SJCRH30 (cell line): Measurements from ENCODE around the gene CAPN15. TPM values are rescaled to one million over a fixed set of nuclear protein-coding genes. Genes with fewer than 3 reads are reported as not detected.

Source experiments
- DNase-seq, 2 experiments: peaks; one replicate each; pipeline ENCODE4 v3.0.0-alpha.2; 2015 to 2020
- H3K27ac ChIP-seq: fragments of 250-450 bp; sonication (Bioruptor Pico); 2 replicates; pipeline ENCODE4 v1.5.1; 2020; ENCODE audit warnings: mild to moderate bottlenecking, moderate library complexity
- H3K27me3 ChIP-seq: fragments of 250-450 bp; sonication (Bioruptor Pico); 2 replicates; pipeline ENCODE4 v1.5.1; 2020; ENCODE audit warnings: mild to moderate bottlenecking, moderate library complexity
- H3K36me3 ChIP-seq: fragments of 250-450 bp; sonication (Bioruptor Pico); 2 replicates; pipeline ENCODE4 v1.5.1; 2020; ENCODE audit warnings: mild to moderate bottlenecking, moderate library complexity
- H3K4me1 ChIP-seq: fragments of 250-450 bp; sonication (Bioruptor Pico); 2 replicates; pipeline ENCODE4 v1.5.1; 2020; ENCODE audit warnings: mild to moderate bottlenecking, moderate library complexity
- H3K4me3 ChIP-seq: fragments of 250-450 bp; sonication (Bioruptor Pico); 2 replicates; pipeline ENCODE4 v1.5.1; 2020; ENCODE audit warnings: mild to moderate bottlenecking, moderate library complexity
- H3K9me3 ChIP-seq: fragments of 250-450 bp; sonication (Bioruptor Pico); replicated peaks from 2 replicates; pipeline ENCODE4 v1.5.1; 2020; ENCODE audit warnings: mild to moderate bottlenecking, moderate library complexity
- total RNA-seq: library from RNA; depleted of rRNA; stranded (reverse); fragments of >200 nt; shearing (Covaris generic); gene quantifications from 2 replicates; pipeline ENCODE4 v1.2.3, GENCODE V29; 2014

The CAPN15 gene
- total RNA-seq, 1 experiment from 2014 or later = 54.0 TPM

DNA sequence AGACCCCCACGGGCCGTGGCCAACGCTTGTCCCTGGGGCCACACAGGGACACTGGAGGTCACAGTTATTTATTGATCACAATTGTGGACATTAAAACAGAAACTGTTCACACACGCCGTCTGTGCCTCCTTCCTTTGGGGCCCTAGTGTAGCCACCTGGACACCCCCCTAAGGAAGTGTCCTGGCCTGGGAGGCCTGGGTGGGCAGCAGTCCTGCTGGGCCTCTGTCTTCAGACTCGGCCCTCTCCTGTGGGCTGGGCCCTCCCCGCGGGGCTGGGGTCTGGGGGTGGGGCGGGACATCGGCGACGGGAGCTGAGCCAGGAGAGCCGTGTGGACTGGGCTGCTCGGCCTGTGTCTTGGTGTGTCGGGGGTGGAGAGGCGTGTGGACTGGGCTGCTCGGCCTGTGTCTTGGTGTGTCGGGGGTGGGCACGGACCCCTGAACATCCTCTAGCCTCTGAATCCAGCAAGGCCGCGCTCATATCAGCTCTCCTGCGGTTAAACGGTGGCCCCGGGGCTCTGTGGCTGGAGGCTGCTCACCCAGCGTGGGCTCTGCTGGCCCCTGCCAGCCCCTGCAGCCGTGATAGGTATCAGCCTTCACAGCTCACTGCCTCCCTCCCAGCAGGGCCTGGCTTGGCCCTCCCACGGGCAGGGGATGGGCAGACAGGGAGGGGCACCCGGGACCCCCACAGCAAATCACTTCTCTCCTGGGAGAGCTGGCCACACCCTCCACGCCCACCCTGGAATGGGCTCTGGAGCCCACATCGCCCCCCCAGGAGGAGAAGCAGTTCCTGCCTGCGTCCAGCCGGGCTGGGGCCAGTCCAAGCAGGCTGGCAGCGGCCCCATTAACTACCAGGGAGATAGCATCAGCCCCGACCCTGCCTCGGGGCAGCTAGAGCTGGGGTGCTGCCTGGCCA lies 38.2 kb downstream of the CAPN15 start:
- Histone ChIP-seq H3K9me3 (no peaks in the 10 kb centered on the region), H3K4me3 (peak overlapping the region; percentile 9; the same call in 1 of the 2 replicates), H3K4me1 (peaks cover 34% of the 10 kb centered on the region), H3K27me3 (peaks cover 43% of the 10 kb centered on the region), H3K36me3 (no peaks in the 10 kb centered on the region), H3K27ac (no peak overlapping the region)
- peak in 1 of 2 experiments; percentile 43 for DNase-seq

GRCh38 chr16:566475-567372 lies 39.2 kb downstream of the CAPN15 start, which contains the start of gene NHLRC4:
Gene NHLRC4 (plus strand): TSS chr16:567005. CDS start chr16:568048, 1,043 bp downstream.
- no peak within 1 kb of the TSS for H3K27ac ChIP-seq
- peaks cover 34% of the 10 kb centered on the region for H3K4me1 ChIP-seq
- no peaks in the 10 kb centered on the region for H3K9me3 ChIP-seq
- H3K27me3 ChIP-seq = peaks cover 34% of the 10 kb centered on the region
- H3K4me3 ChIP-seq = no peak within 1 kb of the TSS
- DNase-seq = peak; percentile 65 to 67
- no peaks in the 10 kb centered on the region for H3K36me3 ChIP-seq

DNA sequence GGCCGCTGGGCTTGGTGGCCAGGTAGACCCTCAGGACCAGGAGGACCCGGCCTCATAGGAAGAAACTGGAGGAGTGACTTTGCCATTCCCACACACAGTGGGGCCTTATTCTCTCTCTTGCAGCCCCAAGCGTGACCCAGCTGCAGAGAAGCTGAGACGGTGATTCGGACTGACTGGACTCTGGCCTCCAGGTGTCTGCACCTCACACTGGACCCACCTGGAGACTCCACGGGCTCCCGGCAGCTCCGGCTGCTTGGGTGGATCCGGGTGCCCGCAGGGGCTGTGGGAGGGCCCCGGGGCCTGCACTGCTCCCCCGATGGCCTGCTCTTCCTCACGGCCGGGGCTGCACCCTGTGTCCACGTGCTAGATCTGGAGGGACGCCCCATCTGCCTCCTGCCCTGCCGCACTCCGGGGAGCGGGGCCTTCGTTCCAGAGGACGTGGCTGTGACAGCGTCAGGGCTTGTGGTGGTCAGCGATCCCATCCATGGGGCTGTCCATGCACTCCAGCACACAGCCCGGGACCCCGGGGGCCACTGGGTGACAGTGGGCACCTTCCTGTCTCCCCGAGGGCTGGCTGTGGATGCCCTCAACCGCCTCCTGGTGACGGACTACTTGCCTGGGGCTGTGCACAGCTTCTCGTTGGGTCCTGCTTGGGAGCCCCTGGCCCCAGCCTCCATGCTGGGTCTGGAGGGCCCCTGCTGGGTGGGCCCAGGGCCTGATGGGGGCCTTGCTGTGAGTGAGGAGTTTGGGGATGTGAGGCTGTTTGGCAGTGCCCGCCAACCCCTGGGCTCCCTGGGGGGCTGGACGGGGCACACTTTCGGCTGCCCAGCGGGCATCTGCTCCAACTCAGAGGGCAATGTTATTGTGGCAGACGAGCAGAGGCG lies 40.1 kb downstream of the CAPN15 start:
- DNase-seq = no peak
- Histone ChIP-seq H3K36me3 (no peaks in the 10 kb centered on the region), H3K4me1 (peaks cover 38% of the 10 kb centered on the region), H3K4me3 (no peak overlapping the region), H3K27ac (no peak overlapping the region), H3K9me3 (no peaks in the 10 kb centered on the region), H3K27me3 (peaks cover 27% of the 10 kb centered on the region)

DNA sequence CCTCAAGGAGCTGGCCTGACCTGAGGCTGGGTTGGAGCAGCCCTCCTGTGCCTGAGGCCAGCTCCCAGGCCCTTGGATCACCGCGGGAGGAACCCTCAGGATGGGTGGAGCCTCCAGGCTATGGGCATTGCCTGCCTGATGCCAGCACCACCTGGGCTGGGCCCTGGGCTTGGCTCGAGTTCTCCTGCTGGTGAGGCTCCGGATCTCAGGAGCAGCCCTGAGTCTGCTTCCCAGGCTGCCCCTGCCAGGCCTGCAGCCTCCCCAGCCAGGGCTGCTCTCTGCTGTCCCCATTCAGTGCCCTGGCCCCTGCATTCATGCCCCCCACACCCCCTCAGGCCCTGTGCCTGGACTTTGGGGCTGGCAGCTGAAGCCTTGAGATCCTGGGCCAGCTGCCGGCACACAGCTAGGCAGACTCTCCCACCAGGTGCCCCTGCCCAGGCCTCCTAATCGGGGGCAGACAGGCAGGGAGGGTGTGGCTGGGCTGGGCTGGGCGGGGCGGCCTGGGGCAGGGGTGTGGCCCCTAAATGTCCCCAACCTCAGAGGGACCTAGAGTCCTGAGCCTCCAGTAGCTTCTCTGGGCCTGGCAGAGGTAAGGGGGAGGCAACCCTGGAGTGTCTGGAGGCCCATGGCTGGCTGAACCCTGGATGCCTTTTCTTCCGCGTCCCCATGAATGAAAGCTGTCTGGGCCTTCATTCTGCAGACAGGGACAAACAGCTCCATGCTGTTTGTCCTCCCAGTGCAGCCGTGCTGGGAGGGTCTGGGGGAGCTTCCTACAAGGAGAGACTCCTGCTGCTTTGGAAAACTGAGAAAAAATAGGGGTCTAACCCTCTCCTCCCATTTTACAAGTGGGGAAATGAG lies 41.1 kb downstream of the CAPN15 start:
- Histone ChIP-seq H3K4me1 (peaks cover 35% of the 10 kb centered on the region), H3K4me3 (peak overlapping the region; percentile 74), H3K27ac (no peak overlapping the region), H3K9me3 (no peaks in the 10 kb centered on the region), H3K27me3 (peaks cover 20% of the 10 kb centered on the region), H3K36me3 (no peaks in the 10 kb centered on the region)
- DNase-seq = no peak

DNA sequence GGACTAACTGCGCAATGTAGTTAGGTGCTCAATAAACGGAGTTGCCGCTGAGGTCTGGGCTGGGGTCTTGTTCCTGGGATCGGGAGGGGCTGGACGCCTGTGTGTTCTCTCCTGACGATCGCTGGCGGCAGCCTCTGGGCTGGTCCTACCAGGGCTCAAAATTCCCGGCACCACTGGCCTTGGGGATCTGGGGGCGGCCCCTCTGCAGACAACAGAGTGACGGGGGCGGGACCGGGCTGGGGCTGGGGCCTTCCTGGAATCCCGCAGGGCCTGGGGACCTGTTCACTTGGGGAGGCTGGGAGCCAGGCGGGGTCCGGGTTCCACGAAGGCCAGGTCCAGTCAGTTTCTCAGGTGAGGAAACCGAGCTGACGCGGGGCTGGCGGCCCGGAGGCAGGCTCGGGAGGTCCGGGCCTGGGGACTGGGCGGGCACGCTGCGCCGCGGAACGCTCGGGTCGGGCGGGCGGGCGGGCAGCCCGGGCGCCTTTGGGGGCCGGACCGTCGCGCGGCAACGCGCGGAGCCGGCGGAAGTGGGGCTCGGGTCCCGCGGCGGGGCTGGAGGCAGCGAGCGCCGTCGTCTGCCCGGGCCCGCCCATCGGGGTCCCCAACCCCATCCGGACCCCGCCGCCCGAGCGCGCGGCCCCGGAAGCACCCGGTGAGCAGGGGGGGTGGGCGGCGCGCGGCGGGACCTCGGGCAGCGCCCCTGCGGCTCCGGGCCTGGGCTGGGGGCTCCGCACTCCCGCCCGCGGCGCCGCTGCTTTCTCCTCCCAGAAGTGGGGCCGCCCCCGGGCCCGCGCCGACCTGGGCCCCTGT lies 42.1 kb downstream of the CAPN15 start, which contains the start of gene PIGQ:
TSS of gene PIGQ (plus strand) at position 524 of the 810 bp plus-strand sequence. CDS start 4,107 bp downstream, outside the sequence.
- peak within 1 kb of the TSS; percentile 52 for H3K27ac ChIP-seq
- H3K9me3 ChIP-seq = no peaks in the 10 kb centered on the region
- peaks cover 15% of the 10 kb centered on the region for H3K27me3 ChIP-seq
- H3K4me1 ChIP-seq = peaks cover 32% of the 10 kb centered on the region
- no peaks in the 10 kb centered on the region for H3K36me3 ChIP-seq
- peak within 1 kb of the TSS; percentile 74 for H3K4me3 ChIP-seq
- peak; percentile 79 to 81 for DNase-seq

- H3K4me1 ChIP-seq = peaks cover 10% of the 10 kb centered on the region; the same call in 1 of the 2 replicates
- H3K27me3 ChIP-seq = no peaks in the 10 kb centered on the region
- H3K4me3 ChIP-seq = no peak overlapping the region
- DNase-seq = no peak
- no peaks in the 10 kb centered on the region for H3K36me3 ChIP-seq
- no peaks in the 10 kb centered on the region for H3K9me3 ChIP-seq
- H3K27ac ChIP-seq = no peak overlapping the region
Observed at GRCh38 chr16:572865-573650, 45.5 kb downstream of the CAPN15 start.

DNA sequence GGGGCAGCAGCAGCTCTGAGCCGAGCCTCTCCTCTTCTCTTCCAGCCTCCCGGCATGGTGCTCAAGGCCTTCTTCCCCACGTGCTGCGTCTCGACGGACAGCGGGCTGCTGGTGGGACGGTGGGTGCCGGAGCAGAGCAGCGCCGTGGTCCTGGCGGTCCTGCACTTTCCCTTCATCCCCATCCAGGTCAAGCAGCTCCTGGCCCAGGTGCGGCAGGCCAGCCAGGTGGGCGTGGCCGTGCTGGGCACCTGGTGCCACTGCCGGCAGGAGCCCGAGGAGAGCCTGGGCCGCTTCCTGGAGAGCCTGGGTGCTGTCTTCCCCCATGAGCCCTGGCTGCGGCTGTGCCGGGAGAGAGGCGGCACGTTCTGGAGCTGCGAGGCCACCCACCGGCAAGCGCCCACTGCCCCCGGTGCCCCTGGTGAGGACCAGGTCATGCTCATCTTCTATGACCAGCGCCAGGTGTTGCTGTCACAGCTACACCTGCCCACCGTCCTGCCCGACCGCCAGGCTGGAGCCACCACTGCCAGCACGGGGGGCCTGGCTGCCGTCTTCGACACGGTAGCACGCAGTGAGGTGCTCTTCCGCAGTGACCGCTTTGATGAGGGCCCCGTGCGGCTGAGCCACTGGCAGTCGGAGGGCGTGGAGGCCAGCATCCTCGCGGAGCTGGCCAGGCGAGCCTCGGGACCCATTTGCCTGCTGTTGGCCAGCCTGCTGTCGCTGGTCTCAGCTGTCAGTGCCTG lies 46.7 kb downstream of the CAPN15 start:
- Histone ChIP-seq H3K4me1 (peaks cover 6% of the 10 kb centered on the region; the same call in 1 of the 2 replicates), H3K27ac (no peak overlapping the region), H3K9me3 (no peaks in the 10 kb centered on the region), H3K36me3 (no peaks in the 10 kb centered on the region), H3K27me3 (no peaks in the 10 kb centered on the region), H3K4me3 (no peak overlapping the region)
- no peak for DNase-seq

GRCh38 chr16:575354-576196 lies 48.1 kb downstream of the CAPN15 start:
- Histone ChIP-seq H3K27me3 (no peaks in the 10 kb centered on the region), H3K4me1 (peaks cover 5% of the 10 kb centered on the region; the same call in 1 of the 2 replicates), H3K27ac (no peak overlapping the region), H3K4me3 (no peak overlapping the region), H3K9me3 (no peaks in the 10 kb centered on the region), H3K36me3 (no peaks in the 10 kb centered on the region)
- DNase-seq = no peak

GRCh38 chr16:576197-576822 lies 48.8 kb downstream of the CAPN15 start:
- DNase-seq = no peak
- Histone ChIP-seq H3K4me3 (no peak overlapping the region), H3K9me3 (no peaks in the 10 kb centered on the region), H3K36me3 (no peaks in the 10 kb centered on the region), H3K27ac (no peak overlapping the region), H3K4me1 (peaks cover 5% of the 10 kb centered on the region; the same call in 1 of the 2 replicates), H3K27me3 (no peaks in the 10 kb centered on the region)

DNA sequence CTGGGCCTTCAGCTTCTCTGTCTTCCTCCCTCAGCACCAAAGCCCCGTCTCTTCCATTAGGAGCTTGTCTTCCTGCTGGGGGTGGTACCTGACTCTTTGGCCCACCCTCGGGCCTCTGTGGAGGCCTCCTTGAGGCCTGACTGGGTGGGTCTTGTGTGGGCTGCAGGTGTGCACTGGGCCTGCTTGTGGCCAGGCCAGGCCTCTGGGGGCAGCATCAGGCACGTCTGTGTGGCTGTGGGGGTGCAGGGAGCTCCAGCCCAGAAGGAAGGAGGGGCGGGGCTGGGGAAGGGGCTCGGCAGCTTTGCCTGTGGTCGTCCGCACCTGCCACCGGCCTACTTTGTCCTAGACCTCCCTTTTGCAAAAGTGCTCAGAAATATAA lies 49.3 kb downstream of the CAPN15 start:
- Histone ChIP-seq H3K9me3 (no peaks in the 10 kb centered on the region), H3K27me3 (no peaks in the 10 kb centered on the region)

More for the DNA sequence above, 49.3 kb downstream of the CAPN15 start:
- Histone ChIP-seq H3K36me3 (no peaks in the 10 kb centered on the region), H3K27ac (no peak overlapping the region), H3K4me1 (peaks cover 4% of the 10 kb centered on the region; the same call in 1 of the 2 replicates), H3K4me3 (no peak overlapping the region)
- no peak for DNase-seq
